HG03097 (cell line): Measurements from ENCODE around the gene CCDC174.

ENCODE experiments used
- ATAC-seq: cut with Tn5 transposase; IDR thresholded peaks from one replicate; pipeline ENCODE4 v1.9.1; 2021; ENCODE audit not compliant: unreplicated experiment, low FRiP score

CCDC174 gene

GRCh38 chr3:14624498-14624897, 27.1 kb upstream of the CCDC174 start:
- no peak for ATAC-seq

GRCh38 chr3:14625443-14625842, 26.1 kb upstream of the CCDC174 start:
- no peak for ATAC-seq

GRCh38 chr3:14627815-14628214, 23.7 kb upstream of the CCDC174 start:
- ATAC-seq = no peak

- no peak for ATAC-seq
Observed at GRCh38 chr3:14628406-14628805, 23.2 kb upstream of the CCDC174 start.

- no peak for ATAC-seq
Observed at GRCh38 chr3:14630404-14631100, 21.0 kb upstream of the CCDC174 start.

GRCh38 chr3:14631101-14631497, 20.5 kb upstream of the CCDC174 start:
- ATAC-seq = no peak

- no peak for ATAC-seq
Observed at GRCh38 chr3:14631687-14632441, 19.7 kb upstream of the CCDC174 start.

- no peak for ATAC-seq
Observed at GRCh38 chr3:14632442-14632930, 19.1 kb upstream of the CCDC174 start.

GRCh38 chr3:14633417-14633816, 18.1 kb upstream of the CCDC174 start:
- ATAC-seq = no peak

GRCh38 chr3:14633819-14634424, 17.6 kb upstream of the CCDC174 start:
- no peak for ATAC-seq

GRCh38 chr3:14634763-14635400, 16.7 kb upstream of the CCDC174 start:
- ATAC-seq = no peak

- no peak for ATAC-seq
Observed at GRCh38 chr3:14636496-14637087, 15.0 kb upstream of the CCDC174 start.

GRCh38 chr3:14640157-14640562, 11.4 kb upstream of the CCDC174 start:
- no peak for ATAC-seq

- ATAC-seq = no peak
Observed at GRCh38 chr3:14640734-14641133, 10.8 kb upstream of the CCDC174 start.

- ATAC-seq = no peak
Observed at GRCh38 chr3:14641346-14641745, 10.2 kb upstream of the CCDC174 start.

GRCh38 chr3:14645453-14645852, 6.1 kb upstream of the CCDC174 start:
- no peak for ATAC-seq

- no peak for ATAC-seq
Observed at GRCh38 chr3:14646131-14646573, 5.4 kb upstream of the CCDC174 start.

GRCh38 chr3:14646589-14647413, 4.8 kb upstream of the CCDC174 start:
- no peak for ATAC-seq

- no peak for ATAC-seq
Observed at GRCh38 chr3:14647976-14648955, 3.3 kb upstream of the CCDC174 start.
